GM12878 (cell line): ENCODE measurements around the gene ATP2A3. TPM values are rescaled to one million over a fixed set of nuclear protein-coding genes. Genes with fewer than 3 reads are reported as not detected.
A peak's percentile ranks its signal among the peaks of the same experiment; 100 is the strongest.

Source experiments
- ATAC-seq: fragments of 200-7000 bp; cut with Tn5 transposase; 3 replicates; pipeline ENCODE4 v1.9.1; 2020; ENCODE audit warnings: mild to moderate bottlenecking, moderate library complexity
- BruUV-seq: library from RNA; stranded (reverse); fragments of 400-500 nt; replicated peaks from 2 replicates; lab custom pipeline; 2021; lab: Mats Ljungman, UMichigan
- CTCF ChIA-PET: fragments of 300-600 bp; sonication (Branson Sonifier 250); formaldehyde crosslinking; extraction: SDS; loops from one replicate; lab custom pipeline; 2021; ENCODE audit warnings: inconsistent platforms; lab: Yijun Ruan, JAX
- POLR2A ChIA-PET: fragments of 350-600 bp; formaldehyde crosslinking; extraction: SDS; loops from one replicate; lab custom pipeline; 2021; ENCODE audit warnings: inconsistent platforms; lab: Charles Lee
- RAD21 ChIA-PET: fragments of 300-600 bp; sonication (Branson Sonifier 250); formaldehyde crosslinking; loops from one replicate; lab custom pipeline; 2023; ENCODE audit warnings: antibody characterized with exemption; ENCODE audit not compliant: unreplicated experiment; lab: Charles Lee
- SMC1A ChIA-PET: fragments of 300-600 bp; sonication (Branson Sonifier 250); formaldehyde crosslinking; loops from one replicate; lab custom pipeline; 2023; ENCODE audit not compliant: unreplicated experiment, uncharacterized antibody; lab: Charles Lee
- DNase-seq: peaks from one replicate; pipeline ENCODE4 v3.0.0-alpha.2; 2011; ENCODE audit warnings: low read depth, low spot score
- FAIRE-seq: peaks from 3 replicates; lab custom pipeline; 2011; peaks lifted over from hg19 to GRCh38; lab: Jason Lieb, UNC
- H2AFZ ChIP-seq: 2 replicates; pipeline ENCODE4 v1.6.0; 2011; ENCODE audit warnings: low read depth, low read length, control low read depth; ENCODE audit not compliant: control insufficient read depth
- H3K27ac ChIP-seq: 2 replicates; pipeline ENCODE4 v1.5.1; 2011; ENCODE audit warnings: control low read depth; ENCODE audit not compliant: control insufficient read depth, insufficient read depth
- H3K27me3 ChIP-seq, 2 experiments: replicated peaks in 1 of 2; 2 replicates each; pipeline versions ENCODE4 v1.6.0 to v1.6.1; 2011; ENCODE audit warnings: low read length in 1 of 2; ENCODE audit not compliant: control insufficient read depth in 2 of 2, insufficient read depth in 2 of 2
- H3K36me3 ChIP-seq, 2 experiments: 2 replicates each; pipeline ENCODE4 v1.5.1; 2011; ENCODE audit warnings: low read length in 1 of 2; ENCODE audit not compliant: control insufficient read depth in 2 of 2, insufficient read depth in 2 of 2
- H3K4me1 ChIP-seq: 2 replicates; pipeline ENCODE4 v1.6.1; 2011; ENCODE audit warnings: mild to moderate bottlenecking, low read length, moderate library complexity, mixed read lengths; ENCODE audit not compliant: control insufficient read depth, insufficient read depth
- H3K4me2 ChIP-seq: 2 replicates; pipeline ENCODE4 v1.6.0; 2011; ENCODE audit warnings: control low read depth; ENCODE audit not compliant: control insufficient read depth, insufficient read depth
- H3K4me3 ChIP-seq: fragments of 200-600 bp; sonication (generic); 2 replicates; pipeline ENCODE4 v1.5.1; 2016
- H3K79me2 ChIP-seq: 2 replicates; pipeline ENCODE4 v1.6.0; 2011; ENCODE audit warnings: low read length; ENCODE audit not compliant: control insufficient read depth, insufficient read depth
- H3K9ac ChIP-seq: 2 replicates; pipeline ENCODE4 v1.8.0; 2011; ENCODE audit warnings: low read length, control low read depth, mixed read lengths; ENCODE audit not compliant: control insufficient read depth, insufficient read depth
- H3K9me3 ChIP-seq: replicated peaks from 3 replicates; pipeline ENCODE4 v1.5.1; 2011; ENCODE audit warnings: mild to moderate bottlenecking, low read length; ENCODE audit not compliant: control insufficient read depth, insufficient read depth
- H4K20me1 ChIP-seq: 2 replicates; pipeline ENCODE4 v1.6.0; 2011; ENCODE audit not compliant: control insufficient read depth, insufficient read depth
- ATF7 ChIP-seq: fragments of 450-650 bp; IDR thresholded peaks from 2 replicates; pipeline ENCODE4 v1.6.1; 2016; ENCODE audit warnings: low read depth, mild to moderate bottlenecking
- BACH1 ChIP-seq: fragments of 450-650 bp; IDR thresholded peaks from 2 replicates; pipeline ENCODE4 v1.6.1; 2017; ENCODE audit warnings: mild to moderate bottlenecking, borderline replicate concordance
- BHLHE40 ChIP-seq, 2 experiments: fragments of 450-650 bp in 1 of 2; IDR thresholded peaks; 2 replicates each; pipeline ENCODE4 v1.6.1; 2011 to 2017; ENCODE audit warnings: low read depth in 2 of 2, borderline replicate concordance in 1 of 2, improper control_type of control experiment in 1 of 2, low read length in 1 of 2, mild to moderate bottlenecking in 1 of 2
- CREB1 ChIP-seq: IDR thresholded peaks from 2 replicates; pipeline ENCODE4 v1.6.1; 2012; ENCODE audit warnings: low read depth, mild to moderate bottlenecking, inconsistent platforms
- E2F4 ChIP-seq: IDR thresholded peaks from 2 replicates; pipeline ENCODE4 v1.6.1; 2012; ENCODE audit warnings: low read depth, low read length, improper control_type of control experiment
- IKZF2 ChIP-seq, 2 experiments: fragments of 450-650 bp; IDR thresholded peaks; 2 replicates each; pipeline ENCODE4 v1.6.1; 2017; ENCODE audit warnings: mild to moderate bottlenecking in 2 of 2, moderate library complexity in 2 of 2
- IRF4 ChIP-seq: IDR thresholded peaks from 2 replicates; pipeline ENCODE4 v1.6.1; 2011; ENCODE audit warnings: low read depth, low read length
- KDM1A ChIP-seq: fragments of 200-600 bp; sonication (generic); IDR thresholded peaks from 2 replicates; pipeline ENCODE4 v1.6.1; 2016; ENCODE audit warnings: borderline replicate concordance
- MEF2B ChIP-seq: fragments of 450-650 bp; IDR thresholded peaks from 2 replicates; pipeline ENCODE4 v1.6.1; 2018; ENCODE audit warnings: mild to moderate bottlenecking, moderate library complexity; ENCODE audit not compliant: partially characterized antibody, poor library complexity, severe bottlenecking
- MTA2 ChIP-seq: fragments of 450-650 bp; IDR thresholded peaks from 2 replicates; pipeline ENCODE4 v1.6.1; 2016; ENCODE audit warnings: low read depth, mild to moderate bottlenecking, moderate library complexity
- NR2F1 ChIP-seq: fragments of 450-650 bp; conservative IDR thresholded peaks from 2 replicates; pipeline ENCODE4 v1.6.1; 2017; ENCODE audit warnings: mild to moderate bottlenecking
- PAX5 ChIP-seq: IDR thresholded peaks from 2 replicates; pipeline ENCODE4 v1.6.1; 2011; ENCODE audit warnings: low read depth, low read length, borderline replicate concordance
- RAD21 ChIP-seq: IDR thresholded peaks from 2 replicates; pipeline ENCODE4 v1.6.1; 2011; ENCODE audit warnings: mild to moderate bottlenecking, low read depth, low read length, moderate library complexity; ENCODE audit not compliant: insufficient read depth
- RB1 ChIP-seq: fragments of 450-650 bp; formaldehyde crosslinking; IDR thresholded peaks from 2 replicates; pipeline ENCODE4 v1.6.1; 2017; ENCODE audit warnings: mild to moderate bottlenecking, borderline replicate concordance
- RELB ChIP-seq: fragments of 450-650 bp; IDR thresholded peaks from 2 replicates; pipeline ENCODE4 v1.6.1; 2017; ENCODE audit warnings: low read depth, mild to moderate bottlenecking, moderate library complexity
- SMARCA5 ChIP-seq: fragments of 450-650 bp; IDR thresholded peaks from 2 replicates; pipeline ENCODE4 v1.6.1; 2017; ENCODE audit warnings: mild to moderate bottlenecking
- SP1 ChIP-seq: IDR thresholded peaks from one replicate; pipeline ENCODE4 v1.6.1; 2011; ENCODE audit warnings: low read depth, low read length
- TCF12 ChIP-seq: IDR thresholded peaks from 2 replicates; pipeline ENCODE4 v1.6.1; 2011; ENCODE audit warnings: low read depth, mild to moderate bottlenecking, low read length
- TCF3 ChIP-seq: IDR thresholded peaks from 2 replicates; pipeline ENCODE4 v1.6.1; 2012; ENCODE audit warnings: low read depth, mild to moderate bottlenecking, low read length, borderline replicate concordance; ENCODE audit not compliant: insufficient read depth
- ZNF384 ChIP-seq: IDR thresholded peaks from 2 replicates; pipeline ENCODE4 v1.6.1; 2012; ENCODE audit warnings: low read depth, mild to moderate bottlenecking, low read length, improper control_type of control experiment, borderline replicate concordance
- WGBS: methylation state at CpG from one replicate; pipeline ENCODE4 v1.1.6; 2016; ENCODE audit warnings: low lambda C conversion rate; ENCODE audit not compliant: insufficient replicate concordance, insufficient coverage; ENCODE audit errors: missing lambda C conversion rate; 5-methylcytosine and 5-hydroxymethylcytosine counted together
- in situ Hi-C: fragments of 300-500 bp; cut with MboI; formaldehyde crosslinking; loops from 9 replicates; pipeline ENCODE4 v1.14.3; 2018; ENCODE audit warnings: mixed read lengths
- intact Hi-C: fragments of 100-400 bp; cut with micrococcal nuclease; formaldehyde crosslinking; loops from one replicate; pipeline ENCODE4 v1.14.2; 2022; ENCODE audit not compliant: unreplicated experiment
- polyA plus RNA-seq, 11 experiments: library from polyadenylated mRNA; depleted of rRNA in 4 of 11; unstranded in 6 of 11; stranded (reverse) in 5 of 11; fragments of >200 nt; fragmentation: Nextera tagmentation in 4 of 11; fragmentation: Illumina TruSeq in 1 of 11; extraction: Ambion mirVana in 4 of 11; extraction: Trizol in 1 of 11; gene quantifications; 1 replicate in 1 of 11; 2 replicates in 10 of 11; pipeline versions ENCODE4 v1.2.1 to v1.2.3, GENCODE V29; 2011 to 2016; ENCODE audit warnings: inconsistent platforms in 2 of 11, missing spikeins in 2 of 11, low read depth in 1 of 11
- total RNA-seq, 4 experiments: library from RNA; depleted of rRNA in 3 of 4; stranded (reverse); fragments of >200 nt in 3 of 4; fragmentation: Illumina TruSeq in 1 of 4; extraction: Trizol in 1 of 4; gene quantifications; 2 replicates each; pipeline versions ENCODE4 v1.2.1 to v1.2.3, GENCODE V29; 2013 to 2021

The ATP2A3 gene
- total and polyA plus RNA-seq, 10 of the 15 experiments (the other 5 are each of a cell fraction or from before 2014, with no cell fraction given): 1.0 to 99.2 (median 37.9) TPM

- Histone ChIP-seq H3K4me3 (peak overlapping the region; percentile 52), H2AFZ (peak overlapping the region; percentile 73), H3K4me1 (peaks cover 54% of the 10 kb centered on the region), H4K20me1 (no peaks in the 10 kb centered on the region), H3K79me2 (peaks cover 15% of the 10 kb centered on the region), H3K4me2 (peak overlapping the region; percentile 81), H3K9me3 (no peaks in the 10 kb centered on the region; the same call in 2 of the 3 replicates), H3K9ac (peak overlapping the region; percentile 59), H3K27me3 (no peaks in the 10 kb centered on the region), H3K27ac (peak overlapping the region; percentile 86), H3K36me3 (no peaks in the 10 kb centered on the region)
- FAIRE-seq: peak; percentile 98
- ChIA-PET POLR2A (interaction anchor here (0.5 to 4.2 kb wide), 9 partner anchors 10 to 280 kb away, joined by 3 to 18 read pairs (median 5); partner anchors contain the start of genes ATP2A3 and CYB5D2), CTCF (interaction anchor here (0.6 to 7.7 kb wide), 47 partner anchors 9 to 652 kb away, joined by 3 to 119 read pairs (median 5); partner anchors contain the start of genes ATP2A3, CYB5D2, NCBP3 and ZZEF1), RAD21 (interaction anchor here (0.6 to 5.9 kb wide), 30 partner anchors 9 to 648 kb away, joined by 3 to 70 read pairs (median 4); partner anchors contain the start of genes CAMKK1, CYB5D2, NCBP3 and ZZEF1), SMC1A (interaction anchor here (0.9 to 4.5 kb wide), 21 partner anchors 10 to 176 kb away, joined by 3 to 45 read pairs (median 5); no protein-coding TSS in a partner anchor)
- no TSS peak for BruUV-seq
- intact Hi-C loops (loop anchor here (2.0 to 5.0 kb wide), 4 partner anchors 49 to 161 kb away; partner anchors contain the start of gene ATP2A3), in situ Hi-C loops (loop anchor here (5.0 kb wide), 1 partner anchor 94 kb away; no protein-coding TSS in a partner anchor)
- DNase-seq: peak; percentile 56
- ATAC-seq: peak; percentile 73
- WGBS: 11% methylated on average over 17 of the region's 17 CpGs
- TF ChIP-seq CREB1 (peak; percentile 63), NR2F1 (peak; percentile 59), TCF3 (peak; percentile 36; the same call in 1 of the 2 replicates), MEF2B (peak; percentile 17), ATF7 (peak; percentile 49; the same call in 1 of the 2 replicates), E2F4 (no peak), KDM1A (no peak), MTA2 (0 out of 2 replicates have a peak, but pooled peaks have one; percentile 33), RELB (peak; percentile 50; the same call in 1 of the 2 replicates), IKZF2 (IDR thresholded peaks at IDR 0.05) (peak; percentile 31 to 55; a peak in 2 of 4 replicates), RAD21 (peak; percentile 88), ZNF384 (no peak), SMARCA5 (peak; percentile 92; the same call in 1 of the 2 replicates), BHLHE40 (IDR thresholded peaks at IDR 0.05; ENCODE audit: borderline replicate concordance in 1 of 2, low read depth in 2 of 2, low read length in 1 of 2) (peak; percentile 25 to 72; a peak in 2 of 4 replicates), BACH1 (0 out of 2 replicates have a peak, but pooled peaks have one; percentile 29), TCF12 (0 out of 2 replicates have a peak, but pooled peaks have one; percentile 44), PAX5 (peak; percentile 24; the same call in 1 of the 2 replicates), RB1 (0 out of 2 replicates have a peak, but pooled peaks have one; percentile 30), IRF4 (peak; percentile 10; the same call in 1 of the 2 replicates), SP1 (peak; percentile 10)
Measured at GRCh38 chr17:3913531-3914311, 50.5 kb downstream of the ATP2A3 start.
